GM12873 (cell line): ENCODE results near the gene CALM3.

Source experiments
- TF ChIP-seq, protein P1 (sequence below): IDR thresholded peaks from 2 replicates; pipeline ENCODE4 v1.5.1; 2012; ENCODE audit warnings: low read depth, mild to moderate bottlenecking, moderate library complexity, low read length, control low read depth; ENCODE audit not compliant: insufficient read depth; ENCODE audit errors: missing control alignments

The CALM3 gene

DNA sequence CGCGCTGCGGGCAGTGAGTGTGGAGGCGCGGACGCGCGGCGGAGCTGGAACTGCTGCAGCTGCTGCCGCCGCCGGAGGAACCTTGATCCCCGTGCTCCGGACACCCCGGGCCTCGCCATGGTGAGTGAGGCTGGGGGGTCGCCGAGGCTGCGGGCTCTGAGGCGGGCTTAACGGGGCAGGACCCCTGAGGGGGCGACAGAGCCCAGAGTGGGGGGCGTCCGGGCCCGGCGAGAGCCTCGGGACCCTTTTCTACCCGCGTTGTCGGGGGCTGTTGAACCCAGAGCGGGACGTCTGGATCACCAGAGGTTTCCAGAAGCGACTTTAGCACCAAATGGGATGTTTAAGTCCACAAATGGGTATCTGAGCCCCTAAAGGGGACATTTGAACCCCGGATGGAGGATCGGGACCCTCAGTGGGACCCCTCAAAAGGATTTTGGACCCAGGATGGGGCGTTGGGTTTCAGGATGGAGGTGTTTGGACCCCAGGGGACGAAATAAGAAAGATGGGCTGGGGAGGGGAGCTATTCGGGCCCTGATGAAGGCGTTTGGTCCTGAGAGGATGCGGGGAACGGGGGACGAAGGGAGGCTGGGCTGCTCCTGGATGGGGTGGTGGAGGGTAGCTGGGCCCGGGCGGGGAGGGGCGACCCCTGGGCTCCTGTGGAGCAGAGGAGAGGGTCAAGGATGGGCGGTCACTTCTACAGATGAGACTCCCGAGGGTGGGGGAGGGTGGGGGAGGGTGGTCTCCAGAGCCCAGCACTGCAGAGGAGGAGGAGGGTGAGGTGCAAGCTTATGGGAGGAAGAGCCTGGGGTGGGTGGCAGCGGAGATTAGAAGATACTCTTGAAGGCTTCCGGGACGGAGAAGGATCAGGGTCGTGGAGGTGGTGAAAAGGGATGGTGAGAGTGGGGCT lies at the start of gene CALM3:
Gene CALM3, plus strand, starts transcription at position 13 of the 907 bp plus-strand sequence. Its CDS starts 105 bp downstream, at position 118.
- TF ChIP-seq, protein P1, sequence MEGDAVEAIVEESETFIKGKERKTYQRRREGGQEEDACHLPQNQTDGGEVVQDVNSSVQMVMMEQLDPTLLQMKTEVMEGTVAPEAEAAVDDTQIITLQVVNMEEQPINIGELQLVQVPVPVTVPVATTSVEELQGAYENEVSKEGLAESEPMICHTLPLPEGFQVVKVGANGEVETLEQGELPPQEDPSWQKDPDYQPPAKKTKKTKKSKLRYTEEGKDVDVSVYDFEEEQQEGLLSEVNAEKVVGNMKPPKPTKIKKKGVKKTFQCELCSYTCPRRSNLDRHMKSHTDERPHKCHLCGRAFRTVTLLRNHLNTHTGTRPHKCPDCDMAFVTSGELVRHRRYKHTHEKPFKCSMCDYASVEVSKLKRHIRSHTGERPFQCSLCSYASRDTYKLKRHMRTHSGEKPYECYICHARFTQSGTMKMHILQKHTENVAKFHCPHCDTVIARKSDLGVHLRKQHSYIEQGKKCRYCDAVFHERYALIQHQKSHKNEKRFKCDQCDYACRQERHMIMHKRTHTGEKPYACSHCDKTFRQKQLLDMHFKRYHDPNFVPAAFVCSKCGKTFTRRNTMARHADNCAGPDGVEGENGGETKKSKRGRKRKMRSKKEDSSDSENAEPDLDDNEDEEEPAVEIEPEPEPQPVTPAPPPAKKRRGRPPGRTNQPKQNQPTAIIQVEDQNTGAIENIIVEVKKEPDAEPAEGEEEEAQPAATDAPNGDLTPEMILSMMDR: no peak

DNA sequence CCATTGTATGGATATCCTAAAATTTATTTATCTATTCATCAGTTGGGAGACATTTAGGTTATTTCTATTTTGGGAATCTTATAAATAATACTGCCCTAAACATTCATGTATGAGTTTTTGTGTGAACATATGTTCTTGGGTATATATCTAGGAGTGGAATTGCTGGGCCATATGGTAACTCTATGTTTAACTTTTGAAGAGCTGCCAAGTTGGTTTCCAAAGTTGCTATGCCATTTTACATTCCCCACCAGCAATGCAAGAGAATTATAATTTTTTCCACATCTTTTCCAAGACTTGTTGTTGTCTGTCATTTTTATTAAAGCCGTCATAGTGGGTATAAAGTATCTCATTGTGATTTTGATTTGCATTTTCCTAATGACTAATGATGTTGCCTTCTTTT lies 48.2 kb upstream of the CALM3 start:
- TF ChIP-seq, protein P1: no peak

DNA sequence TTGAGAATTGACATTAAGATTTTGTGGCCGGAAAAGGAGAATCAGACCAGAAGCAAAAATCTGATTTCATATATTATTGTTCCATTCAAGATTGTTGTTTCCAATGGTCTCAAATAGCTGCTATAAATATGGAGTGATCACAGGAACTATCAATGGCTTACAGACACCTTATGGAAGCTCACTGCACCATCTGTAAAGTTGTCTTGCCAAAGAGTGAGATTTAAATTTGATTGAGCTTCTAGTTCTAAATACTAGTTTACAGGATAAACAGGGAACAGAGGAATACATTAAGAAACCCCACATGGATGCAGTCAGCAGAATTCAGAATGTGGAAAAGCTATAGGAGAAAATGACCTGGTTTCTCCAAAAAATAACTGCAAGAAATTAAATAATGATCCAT lies 47.0 kb upstream of the CALM3 start:
- TF ChIP-seq, protein P1: no peak

DNA sequence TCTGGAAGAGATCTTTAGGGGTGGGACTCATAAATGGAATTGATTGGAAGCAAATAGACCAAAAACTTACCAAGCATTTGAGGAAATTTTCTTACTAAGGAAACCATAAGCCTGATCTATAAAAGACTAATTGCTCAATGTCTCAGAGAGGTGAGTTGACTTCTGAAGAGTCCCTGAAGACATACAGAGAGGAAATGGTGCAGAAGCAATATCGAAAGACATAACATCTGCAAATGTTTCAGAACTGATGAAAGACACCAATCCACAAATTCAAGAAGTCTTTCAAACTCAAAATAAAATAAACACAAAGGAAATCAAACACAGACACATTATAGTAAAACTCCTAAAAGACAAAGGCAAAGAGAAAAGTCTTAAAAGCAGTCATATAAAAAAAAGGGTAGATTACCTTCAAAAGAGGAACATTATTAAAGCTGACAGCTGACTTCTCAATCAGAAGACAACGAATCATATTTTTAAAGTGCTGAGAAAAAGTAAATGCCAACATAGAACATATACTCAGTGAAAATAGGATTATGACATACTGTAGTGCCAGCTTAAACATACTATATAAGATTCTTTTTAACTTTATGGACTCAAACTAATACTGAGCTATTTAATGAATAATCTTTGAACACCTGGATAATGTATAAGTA lies 45.4 kb upstream of the CALM3 start:
- TF ChIP-seq, protein P1: no peak

DNA sequence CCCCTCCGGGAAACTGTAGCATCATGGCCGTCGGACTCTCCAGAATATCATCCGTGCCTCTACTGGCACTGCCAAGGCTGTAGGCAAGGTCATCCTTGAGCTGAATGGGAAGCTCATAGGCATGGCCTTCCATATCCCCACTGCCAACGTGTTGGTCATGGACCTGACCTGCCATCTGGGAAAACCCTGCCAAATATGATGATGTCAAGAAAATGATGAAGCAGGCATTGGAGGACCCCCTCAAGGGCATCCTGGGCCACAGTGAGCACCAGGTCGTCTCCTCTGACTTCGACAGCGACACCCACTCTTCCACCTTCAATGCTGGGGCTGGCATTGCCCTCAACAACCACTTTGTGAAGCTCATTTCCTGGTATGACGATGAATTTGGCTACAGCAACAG lies 41.9 kb upstream of the CALM3 start:
- TF ChIP-seq, protein P1: no peak

DNA sequence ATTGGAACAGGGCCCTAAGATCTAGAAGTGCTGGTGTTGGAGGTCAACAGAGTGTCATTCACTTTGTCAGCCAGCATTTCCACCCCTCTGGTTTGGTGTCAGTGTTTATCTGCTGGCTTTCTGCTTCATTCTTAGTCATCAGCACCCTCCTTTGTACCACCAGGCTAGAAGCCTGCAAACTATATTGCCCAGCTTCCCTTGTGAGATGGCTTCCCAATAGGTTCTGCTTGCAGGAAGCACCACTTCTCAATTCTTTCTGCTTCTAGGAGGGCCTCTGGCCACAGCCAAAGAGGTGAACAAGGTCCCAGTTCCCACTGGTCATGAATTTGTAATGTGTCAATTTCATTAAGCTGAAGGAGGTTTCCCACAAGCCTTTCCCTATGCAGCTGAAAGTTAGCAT lies 36.4 kb upstream of the CALM3 start:
- TF ChIP-seq, protein P1: no peak

DNA sequence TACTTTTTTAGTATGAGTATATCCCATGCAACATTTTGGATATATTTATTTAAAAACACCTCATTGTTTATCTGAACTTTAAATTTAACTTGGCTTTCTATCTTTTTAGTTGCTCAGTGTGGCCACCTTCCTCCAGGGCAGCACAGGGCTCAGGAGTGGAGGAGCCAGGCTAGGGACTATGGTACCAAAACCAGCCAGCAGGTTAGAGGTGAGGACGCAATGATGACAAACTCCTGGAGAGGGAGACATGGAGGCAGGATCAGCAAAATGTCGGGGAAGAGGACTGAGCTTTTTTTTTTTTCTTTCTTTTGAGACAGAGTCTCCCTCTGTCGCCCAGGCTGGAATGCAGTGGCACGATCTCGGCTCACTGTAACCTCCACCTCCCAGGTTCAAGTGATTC lies 29.6 kb upstream of the CALM3 start:
- TF ChIP-seq, protein P1: peak; percentile 33
